Brain microvascular endothelial cell (primary cell): Measurements from ENCODE around the gene CCDC117.

Source experiments
- DNase-seq: peaks from one replicate; pipeline ENCODE4 v3.0.0-alpha.2; 2020
- H3K27ac ChIP-seq: fragments of 250-450 bp; sonication (Bioruptor Pico); 2 replicates; pipeline ENCODE4 v1.5.1; 2020; ENCODE audit warnings: mild to moderate bottlenecking, moderate library complexity
- H3K27me3 ChIP-seq: fragments of 250-450 bp; sonication (Bioruptor Pico); replicated peaks from 2 replicates; pipeline ENCODE4 v1.5.1; 2020; ENCODE audit warnings: mild to moderate bottlenecking
- H3K36me3 ChIP-seq: fragments of 250-450 bp; sonication (Bioruptor Pico); replicated peaks from 2 replicates; pipeline ENCODE4 v1.5.1; 2020; ENCODE audit warnings: mild to moderate bottlenecking
- H3K4me3 ChIP-seq: 2 replicates; pipeline ENCODE4 v1.5.1; 2011; ENCODE audit warnings: low read depth, mild to moderate bottlenecking, control low read depth, low read length, moderate library complexity
- CTCF ChIP-seq: IDR thresholded peaks from 2 replicates; pipeline ENCODE4 v1.5.1; 2011; ENCODE audit warnings: low read depth, mild to moderate bottlenecking, moderate library complexity, low read length, control low read depth, inconsistent platforms; ENCODE audit errors: missing control alignments
- in situ Hi-C: cut with HindIII; loops from 2 replicates; pipeline ENCODE4 v1.10.0; 2017; ENCODE audit warnings: low sequenced_read_pairs, low pct_ligation_motif_present

CCDC117 gene

GRCh38 chr22:28837640-28838039 lies 65.1 kb downstream of the CCDC117 start:
- in situ Hi-C loops = no loop called here
- H3K4me3 ChIP-seq = no peak overlapping the region
- no peak overlapping the region for H3K27ac ChIP-seq
- no peak for TF ChIP-seq CTCF
- H3K27me3 ChIP-seq = no peaks in the 10 kb centered on the region
- no peaks in the 10 kb centered on the region for H3K36me3 ChIP-seq
- no peak for DNase-seq
